Retinal pigment epithelial cell (primary cell): ENCODE results near the gene RAB11FIP4.

Experiments used
- DNase-seq: peaks from one replicate; pipeline ENCODE4 v3.0.0-alpha.2; 2010; ENCODE audit warnings: low read depth
- H3K4me3 ChIP-seq: 2 replicates; pipeline ENCODE4 v1.5.1; 2011; ENCODE audit warnings: mild to moderate bottlenecking, low read length, control low read depth, moderate library complexity
- CTCF ChIP-seq: conservative IDR thresholded peaks from 2 replicates; pipeline ENCODE4 v1.5.1; 2011; ENCODE audit warnings: low read depth, low read length, control low read depth, inconsistent platforms

Gene RAB11FIP4

GRCh38 chr17:31417051-31417792, 25.7 kb downstream of the RAB11FIP4 start:
- no peak for DNase-seq
- no peak overlapping the region for H3K4me3 ChIP-seq
- no peak for TF ChIP-seq CTCF

GRCh38 chr17:31418773-31419350, 27.4 kb downstream of the RAB11FIP4 start:
- TF ChIP-seq CTCF, result no peak
- no peak overlapping the region for H3K4me3 ChIP-seq
- no peak for DNase-seq

- TF ChIP-seq CTCF, result no peak
- no peak for DNase-seq
- H3K4me3 ChIP-seq, result no peak overlapping the region
Measured at GRCh38 chr17:31422443-31422842, 31.0 kb downstream of the RAB11FIP4 start.

GRCh38 chr17:31424944-31425281, 33.4 kb downstream of the RAB11FIP4 start:
- no peak for DNase-seq
- TF ChIP-seq CTCF, result no peak
- no peak overlapping the region for H3K4me3 ChIP-seq

- TF ChIP-seq CTCF, result no peak
- no peak overlapping the region for H3K4me3 ChIP-seq
- peak; percentile 80 for DNase-seq
Measured at GRCh38 chr17:31425282-31426040, 34.0 kb downstream of the RAB11FIP4 start.

- no peak for DNase-seq
- no peak for TF ChIP-seq CTCF
- H3K4me3 ChIP-seq, result no peak overlapping the region
Measured at GRCh38 chr17:31427684-31428083, 36.2 kb downstream of the RAB11FIP4 start.
